MV-4-11 (cell line): ENCODE measurements around the gene VIM.

Experiments used
- DNase-seq: peaks from one replicate; lab custom pipeline; 2025; lab: John Stamatoyannopoulos, UW

VIM gene

GRCh38 chr10:17209881-17210280, 18.2 kb upstream of the VIM start:
- no peak for DNase-seq

GRCh38 chr10:17210361-17210760, 17.7 kb upstream of the VIM start:
- no peak for DNase-seq

- peak; percentile 72 for DNase-seq
Measured at GRCh38 chr10:17212802-17213221, 15.2 kb upstream of the VIM start.

GRCh38 chr10:17213646-17214349, 14.2 kb upstream of the VIM start:
- no peak for DNase-seq

- DNase-seq = no peak
Measured at GRCh38 chr10:17214526-17214925, 13.5 kb upstream of the VIM start.

GRCh38 chr10:17214971-17215781, 12.9 kb upstream of the VIM start:
- peak; percentile 54 for DNase-seq

- no peak for DNase-seq
Measured at GRCh38 chr10:17215782-17216122, 12.3 kb upstream of the VIM start.

GRCh38 chr10:17216217-17216900, 11.7 kb upstream of the VIM start:
- peak; percentile 99 for DNase-seq

- peak; percentile 44 for DNase-seq
Measured at GRCh38 chr10:17216901-17217395, 11.1 kb upstream of the VIM start.

GRCh38 chr10:17217631-17218232, 10.3 kb upstream of the VIM start:
- no peak for DNase-seq

- no peak for DNase-seq
Measured at GRCh38 chr10:17219024-17219423, 9.0 kb upstream of the VIM start.

- no peak for DNase-seq
Measured at GRCh38 chr10:17220652-17221100, 7.4 kb upstream of the VIM start.

- peak; percentile 78 for DNase-seq
Measured at GRCh38 chr10:17222329-17222728, 5.7 kb upstream of the VIM start.

- DNase-seq = no peak
Measured at GRCh38 chr10:17225808-17226207, 2.2 kb upstream of the VIM start.

- no peak for DNase-seq
Measured at GRCh38 chr10:17226891-17227303, 1.1 kb upstream of the VIM start.

GRCh38 chr10:17227367-17228090, 512 bp upstream of the VIM start:
- peak; percentile 41 for DNase-seq

GRCh38 chr10:17229016-17229716, 1.1 kb downstream of the VIM start:
- peak; percentile 50 for DNase-seq

- DNase-seq = no peak
Measured at GRCh38 chr10:17229717-17229966, 1.6 kb downstream of the VIM start.

GRCh38 chr10:17229967-17230682, 2.1 kb downstream of the VIM start:
- DNase-seq = peak; percentile 96

- no peak for DNase-seq
Measured at GRCh38 chr10:17231788-17232187, 3.7 kb downstream of the VIM start.
